MCF 10A (cell line): ENCODE data around the gene PCED1B. TPM values are rescaled to one million over a fixed set of nuclear protein-coding genes. Genes with fewer than 3 reads are reported as not detected.
A peak's percentile ranks its signal among the peaks of the same experiment; 100 is the strongest.

Source experiments
- Bru-seq: library from RNA; stranded (reverse); fragments of 400-500 nt; gene quantifications from one replicate; lab custom pipeline; 2021; lab: Mats Ljungman, UMichigan
- BruChase-seq, 2 experiments: library from RNA; stranded (reverse); fragments of 400-500 nt; gene quantifications; one replicate each; lab custom pipeline; 2021; lab: Mats Ljungman, UMichigan
- BruUV-seq: library from RNA; stranded (reverse); fragments of 400-500 nt; replicated peaks from 2 replicates; lab custom pipeline; 2021; lab: Mats Ljungman, UMichigan
- CTCF ChIA-PET: fragments of 300-600 bp; sonication (Branson Sonifier 250); formaldehyde crosslinking; extraction: SDS; loops from one replicate; lab custom pipeline; 2021; ENCODE audit warnings: antibody characterized with exemption, inconsistent platforms; lab: Yijun Ruan, JAX
- POLR2A ChIA-PET: fragments of 300-600, 350-650 bp; sonication (Branson Sonifier 250); formaldehyde crosslinking; extraction: SDS; loops from one replicate; lab custom pipeline; 2020; ENCODE audit warnings: antibody characterized with exemption, inconsistent platforms; lab: Yijun Ruan, JAX
- DNase-seq: peaks from one replicate; pipeline ENCODE4 v3.0.0-alpha.2; 2018; ENCODE audit not compliant: unreplicated experiment
- H3K27ac Mint-ChIP-seq: one replicate; pipeline ENCODE4 v1.8.0; 2022; ENCODE audit warnings: mild to moderate bottlenecking, low read depth, mixed read lengths; ENCODE audit not compliant: unreplicated experiment
- H3K27me3 Mint-ChIP-seq: one replicate; pipeline ENCODE4 v1.8.0; 2022; ENCODE audit warnings: mixed read lengths; ENCODE audit not compliant: insufficient read depth, unreplicated experiment
- H3K36me3 Mint-ChIP-seq: one replicate; pipeline ENCODE4 v1.8.0; 2022; ENCODE audit warnings: mild to moderate bottlenecking, moderate library complexity, mixed read lengths; ENCODE audit not compliant: insufficient read depth, unreplicated experiment
- H3K4me1 Mint-ChIP-seq: one replicate; pipeline ENCODE4 v1.8.0; 2022; ENCODE audit warnings: mixed read lengths; ENCODE audit not compliant: insufficient read depth, unreplicated experiment
- H3K4me3 Mint-ChIP-seq: one replicate; pipeline ENCODE4 v1.8.0; 2022; ENCODE audit warnings: mild to moderate bottlenecking, moderate library complexity, mixed read lengths; ENCODE audit not compliant: unreplicated experiment
- H3K9me3 Mint-ChIP-seq: one replicate; pipeline ENCODE4 v1.8.0; 2022; ENCODE audit warnings: mixed read lengths; ENCODE audit not compliant: unreplicated experiment
- intact Hi-C: fragments of 100-400 bp; cut with micrococcal nuclease; formaldehyde crosslinking; loops from 2 replicates; pipeline ENCODE4 v1.14.1; 2022
- long read RNA-seq: library from polyadenylated mRNA; stranded (forward); transcript quantifications from one replicate; pipeline ENCODE4 v2.0.0, GENCODE V29; 2022
- total RNA-seq: library from RNA; stranded (reverse); gene quantifications from 2 replicates; pipeline ENCODE4 v1.2.3, GENCODE V29; 2022
- TF ChIP-seq, protein P1 (sequence below): fragments of 200-600 bp; IDR thresholded peaks from one replicate; pipeline ENCODE4 v1.8.0; 2022; ENCODE audit warnings: antibody characterized with exemption, mild to moderate bottlenecking; ENCODE audit not compliant: unreplicated experiment

The PCED1B gene, protein sequence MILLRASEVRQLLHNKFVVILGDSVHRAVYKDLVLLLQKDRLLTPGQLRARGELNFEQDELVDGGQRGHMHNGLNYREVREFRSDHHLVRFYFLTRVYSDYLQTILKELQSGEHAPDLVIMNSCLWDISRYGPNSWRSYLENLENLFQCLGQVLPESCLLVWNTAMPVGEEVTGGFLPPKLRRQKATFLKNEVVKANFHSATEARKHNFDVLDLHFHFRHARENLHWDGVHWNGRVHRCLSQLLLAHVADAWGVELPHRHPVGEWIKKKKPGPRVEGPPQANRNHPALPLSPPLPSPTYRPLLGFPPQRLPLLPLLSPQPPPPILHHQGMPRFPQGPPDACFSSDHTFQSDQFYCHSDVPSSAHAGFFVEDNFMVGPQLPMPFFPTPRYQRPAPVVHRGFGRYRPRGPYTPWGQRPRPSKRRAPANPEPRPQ
- total RNA-seq (5.1 and 9.6 TPM in 2 replicates), Bru-seq, nascent RNA (percentile 71 among the genes with signal in this experiment), BruChase-seq, experiment 1, labeled RNA remaining after a 6-hour chase (percentile 67 among the genes with signal in this experiment), BruChase-seq, experiment 2, labeled RNA remaining after a 2-hour chase (percentile 82 among the genes with signal in this experiment)
- long read RNA-seq, partial matches to known transcripts = 0 of 17 reads
- long read RNA-seq, other reads (novel, unspliced or antisense) = 16 of 17 reads

- DNase-seq = peak; percentile 82
- H3K36me3 Mint-ChIP-seq = no peaks in the 10 kb centered on the region
- intact Hi-C loops = loop anchor here (1.0 kb wide), 5 partner anchors 47 to 607 kb away; no protein-coding TSS in a partner anchor
- BruUV-seq = no TSS peak
- H3K27ac Mint-ChIP-seq = peak within 1 kb of the TSS; percentile 77
- no peaks in the 10 kb centered on the region for H3K27me3 Mint-ChIP-seq
- peaks cover 68% of the 10 kb centered on the region for H3K4me1 Mint-ChIP-seq
- H3K9me3 Mint-ChIP-seq = no peaks in the 10 kb centered on the region
- POLR2A ChIA-PET = interaction anchor here (0.6 to 8.3 kb wide), 27 partner anchors 9 to 725 kb away, joined by 3 to 79 read pairs (median 4); no protein-coding TSS in a partner anchor
- CTCF ChIA-PET = interaction anchor here (0.5 to 2.9 kb wide), 28 partner anchors 8 to 606 kb away, joined by 3 to 24 read pairs (median 3); no protein-coding TSS in a partner anchor
- TF ChIP-seq, protein P1, sequence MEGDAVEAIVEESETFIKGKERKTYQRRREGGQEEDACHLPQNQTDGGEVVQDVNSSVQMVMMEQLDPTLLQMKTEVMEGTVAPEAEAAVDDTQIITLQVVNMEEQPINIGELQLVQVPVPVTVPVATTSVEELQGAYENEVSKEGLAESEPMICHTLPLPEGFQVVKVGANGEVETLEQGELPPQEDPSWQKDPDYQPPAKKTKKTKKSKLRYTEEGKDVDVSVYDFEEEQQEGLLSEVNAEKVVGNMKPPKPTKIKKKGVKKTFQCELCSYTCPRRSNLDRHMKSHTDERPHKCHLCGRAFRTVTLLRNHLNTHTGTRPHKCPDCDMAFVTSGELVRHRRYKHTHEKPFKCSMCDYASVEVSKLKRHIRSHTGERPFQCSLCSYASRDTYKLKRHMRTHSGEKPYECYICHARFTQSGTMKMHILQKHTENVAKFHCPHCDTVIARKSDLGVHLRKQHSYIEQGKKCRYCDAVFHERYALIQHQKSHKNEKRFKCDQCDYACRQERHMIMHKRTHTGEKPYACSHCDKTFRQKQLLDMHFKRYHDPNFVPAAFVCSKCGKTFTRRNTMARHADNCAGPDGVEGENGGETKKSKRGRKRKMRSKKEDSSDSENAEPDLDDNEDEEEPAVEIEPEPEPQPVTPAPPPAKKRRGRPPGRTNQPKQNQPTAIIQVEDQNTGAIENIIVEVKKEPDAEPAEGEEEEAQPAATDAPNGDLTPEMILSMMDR = peak; percentile 72
- peak within 1 kb of the TSS; percentile 92 for H3K4me3 Mint-ChIP-seq
These were observed at the start of gene PCED1B, which contains the start of gene AMIGO2 for GRCh38 chr12:47079468-47079980. TSS of gene PCED1B (plus strand) at chr12:47079621. CDS start at chr12:47235064, 155,443 bp downstream. TSS of gene AMIGO2 (minus strand) at chr12:47079959. CDS start at chr12:47079002, 957 bp downstream.

- Mint-ChIP-seq H3K27ac (no peak overlapping the region), H3K36me3 (no peaks in the 10 kb centered on the region), H3K4me1 (peaks cover 21% of the 10 kb centered on the region), H3K4me3 (no peak overlapping the region), H3K27me3 (no peaks in the 10 kb centered on the region), H3K9me3 (no peaks in the 10 kb centered on the region)
- BruUV-seq = no TSS peak
- TF ChIP-seq, protein P1 = no peak
- ChIA-PET POLR2A (interaction anchor here (0.6 kb wide), 1 partner anchor 1015 kb away, joined by 5 read pairs; no protein-coding TSS in a partner anchor), CTCF (interaction anchor here (0.5 to 1.3 kb wide), 6 partner anchors 8 to 657 kb away, joined by 3 to 5 read pairs (median 4); no protein-coding TSS in a partner anchor)
- intact Hi-C loops = loop anchor here (5.0 to 10.0 kb wide), 2 partner anchors 522 to 545 kb away; no protein-coding TSS in a partner anchor
- DNase-seq = no peak
These were observed 49.5 kb upstream of the PCED1B start for GRCh38 chr12:47029903-47030302.

DNA sequence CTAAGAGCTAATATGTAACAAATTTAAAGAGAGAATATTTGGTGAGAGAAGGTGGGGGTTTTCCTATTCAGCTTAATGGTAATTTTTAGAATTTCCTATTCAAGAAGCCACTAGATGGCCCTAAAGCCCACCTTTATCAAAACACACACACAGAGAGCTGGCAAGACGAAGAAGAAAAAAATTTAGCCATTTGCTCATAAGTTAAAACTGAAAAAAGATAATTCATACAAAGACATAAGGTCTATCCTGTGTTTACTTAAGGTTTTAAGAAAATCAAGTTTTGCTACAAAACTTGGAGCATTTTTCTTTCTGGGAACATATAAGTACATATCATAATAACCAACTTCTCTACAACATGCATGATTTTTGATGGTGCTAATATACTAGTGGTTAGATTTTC is 46.8 kb upstream of the PCED1B start:
- ChIA-PET CTCF (interaction anchor here (0.6 to 4.5 kb wide), 48 partner anchors 8 to 1489 kb away, joined by 3 to 69 read pairs (median 4); partner anchors contain the start of genes AMIGO2 and PCED1B), POLR2A (interaction anchor here (0.7 to 3.5 kb wide), 11 partner anchors 13 to 1042 kb away, joined by 3 to 25 read pairs (median 6); partner anchors contain the start of genes AMIGO2 and PCED1B)
- TF ChIP-seq, protein P1 = peak; percentile 51
- no peaks in the 10 kb centered on the region for H3K27me3 Mint-ChIP-seq
- H3K4me1 Mint-ChIP-seq = peaks cover 21% of the 10 kb centered on the region
- DNase-seq = peak; percentile 62
- H3K9me3 Mint-ChIP-seq = no peaks in the 10 kb centered on the region
- intact Hi-C loops = loop anchor here (1.0 to 5.0 kb wide), 6 partner anchors 47 to 654 kb away; partner anchors contain the start of genes AMIGO2 and PCED1B
- no peaks in the 10 kb centered on the region for H3K36me3 Mint-ChIP-seq
- peak overlapping the region; percentile 72 for H3K27ac Mint-ChIP-seq
- H3K4me3 Mint-ChIP-seq = no peak overlapping the region
- BruUV-seq = no TSS peak
